ENCODE data around the gene IRF1. TPM values are rescaled to one million over a fixed set of nuclear protein-coding genes. Genes with fewer than 3 reads are reported as not detected.

Gene IRF1
- total RNA-seq, 2 donors from 2014 or later, result 107 to 156 TPM

GRCh38 chr5:132461569-132462070 is 29.0 kb downstream of the IRF1 start:
- ATAC-seq (no peak), DNase-seq (ENCODE audit: low spot score in 2 of 2) (no peak)
- H3K27ac Mint-ChIP-seq, result no peak overlapping the region
- peaks cover 10 to 12% of the 10 kb centered on the region in 2 donors for H3K36me3 Mint-ChIP-seq
- H3K9me3 Mint-ChIP-seq, result peaks cover 0 to 5% of the 10 kb centered on the region in 2 donors

GRCh38 chr5:132460846-132461568 is 29.6 kb downstream of the IRF1 start:
- peaks cover 10 to 15% of the 10 kb centered on the region in 2 donors for H3K36me3 Mint-ChIP-seq
- peak overlapping the region; percentile 6 to 85 for H3K27ac Mint-ChIP-seq
- H3K9me3 Mint-ChIP-seq, result peaks cover 0 to 5% of the 10 kb centered on the region in 2 donors
- ATAC-seq (no peak), DNase-seq (ENCODE audit: low spot score in 2 of 2) (no peak)

- peaks cover 10 to 23% of the 10 kb centered on the region in 2 donors for H3K36me3 Mint-ChIP-seq
- peak overlapping the region; percentile 6 to 85 for H3K27ac Mint-ChIP-seq
- DNase-seq (ENCODE audit: low spot score in 2 of 2) (no peak), ATAC-seq (no peak)
- H3K9me3 Mint-ChIP-seq, result peaks cover 0 to 5% of the 10 kb centered on the region in 2 donors
Observed at GRCh38 chr5:132459983-132460838, 30.4 kb downstream of the IRF1 start.

GRCh38 chr5:132459031-132459982 is 31.3 kb downstream of the IRF1 start:
- ATAC-seq, result peak in 1 of 2 donors; percentile 41
- Mint-ChIP-seq H3K36me3 (peaks cover 14 to 28% of the 10 kb centered on the region in 2 donors), H3K27ac (peak overlapping the region in 1 of 2 donors; percentile 85), H3K9me3 (peaks cover 0 to 8% of the 10 kb centered on the region in 2 donors)
- DNase-seq (ENCODE audit: low spot score in 2 of 2), result no peak

- H3K36me3 Mint-ChIP-seq, result peaks cover 19 to 34% of the 10 kb centered on the region in 2 donors
- peaks cover 0 to 10% of the 10 kb centered on the region in 2 donors for H3K9me3 Mint-ChIP-seq
- ATAC-seq, result peak; percentile 67 to 72
- H3K27ac Mint-ChIP-seq, result peak overlapping the region; percentile 39 to 85
- DNase-seq (ENCODE audit: low spot score in 2 of 2), result no peak
Observed at GRCh38 chr5:132458651-132459030, 31.9 kb downstream of the IRF1 start.

GRCh38 chr5:132458226-132458560 is 32.4 kb downstream of the IRF1 start:
- DNase-seq (ENCODE audit: low spot score in 2 of 2) (no peak), ATAC-seq (peak in 1 of 2 donors; percentile 54)
- Mint-ChIP-seq H3K27ac (peak overlapping the region; percentile 69 to 85), H3K9me3 (peaks cover 0 to 10% of the 10 kb centered on the region in 2 donors), H3K36me3 (peaks cover 24 to 36% of the 10 kb centered on the region in 2 donors)

- DNase-seq (ENCODE audit: low spot score in 2 of 2), result no peak
- H3K9me3 Mint-ChIP-seq, result peaks cover 0 to 10% of the 10 kb centered on the region in 2 donors
- peak overlapping the region; percentile 85 to 86 for H3K27ac Mint-ChIP-seq
- H3K36me3 Mint-ChIP-seq, result peaks cover 30 to 36% of the 10 kb centered on the region in 2 donors
- ATAC-seq, result peak; percentile 34 to 36
Observed at GRCh38 chr5:132457371-132458225, 33.0 kb downstream of the IRF1 start.

GRCh38 chr5:132456987-132457361 is 33.6 kb downstream of the IRF1 start:
- H3K36me3 Mint-ChIP-seq, result peaks cover 33 to 36% of the 10 kb centered on the region in 2 donors
- DNase-seq (ENCODE audit: low spot score in 2 of 2), result no peak
- peaks cover 0 to 10% of the 10 kb centered on the region in 2 donors for H3K9me3 Mint-ChIP-seq

GRCh38 chr5:132456296-132456986 is 34.1 kb downstream of the IRF1 start:
- Mint-ChIP-seq H3K36me3 (peaks cover 33 to 36% of the 10 kb centered on the region in 2 donors), H3K27ac (peak overlapping the region; percentile 85 to 86), H3K9me3 (peaks cover 0 to 10% of the 10 kb centered on the region in 2 donors)
- DNase-seq (ENCODE audit: low spot score in 2 of 2) (no peak), ATAC-seq (peak; percentile 59 to 61)

More at GRCh38 chr5:132456987-132457361, 33.6 kb downstream of the IRF1 start:
- peak overlapping the region; percentile 85 to 86 for H3K27ac Mint-ChIP-seq
- ATAC-seq, result peak; percentile 4 to 5

GRCh38 chr5:132455614-132456115 is 34.9 kb downstream of the IRF1 start:
- H3K9me3 Mint-ChIP-seq, result peaks cover 0 to 10% of the 10 kb centered on the region in 2 donors
- H3K27ac Mint-ChIP-seq, result peak overlapping the region; percentile 85 to 86
- peaks cover 28 to 30% of the 10 kb centered on the region in 2 donors for H3K36me3 Mint-ChIP-seq
- DNase-seq (ENCODE audit: low spot score in 2 of 2) (no peak), ATAC-seq (no peak)

GRCh38 chr5:132454361-132454760 is 36.2 kb downstream of the IRF1 start:
- Mint-ChIP-seq H3K36me3 (peaks cover 22 to 28% of the 10 kb centered on the region in 2 donors), H3K9me3 (peaks cover 0 to 6% of the 10 kb centered on the region in 2 donors), H3K27ac (peak overlapping the region in 1 of 2 donors; percentile 61)
- ATAC-seq (no peak), DNase-seq (ENCODE audit: low spot score in 2 of 2) (no peak)

GRCh38 chr5:132451387-132451786 is 39.2 kb downstream of the IRF1 start:
- Mint-ChIP-seq H3K36me3 (peaks cover 31 to 47% of the 10 kb centered on the region in 2 donors), H3K9me3 (peaks cover 0 to 17% of the 10 kb centered on the region in 2 donors), H3K27ac (no peak overlapping the region)
- no peak for DNase-seq (ENCODE audit: low spot score in 2 of 2)
- no peak for ATAC-seq

GRCh38 chr5:132449060-132449459 is 41.5 kb downstream of the IRF1 start:
- ATAC-seq, result no peak
- Mint-ChIP-seq H3K27ac (no peak overlapping the region), H3K9me3 (peaks cover 0 to 12% of the 10 kb centered on the region in 2 donors), H3K36me3 (peaks cover 25 to 43% of the 10 kb centered on the region in 2 donors)
- no peak for DNase-seq (ENCODE audit: low spot score in 2 of 2)

- ATAC-seq (peak in 1 of 2 donors; percentile 22), DNase-seq (ENCODE audit: low spot score in 2 of 2) (no peak)
- H3K9me3 Mint-ChIP-seq, result peaks cover 0 to 12% of the 10 kb centered on the region in 2 donors
- peak overlapping the region in 1 of 2 donors; percentile 11 for H3K27ac Mint-ChIP-seq
- peaks cover 9 to 37% of the 10 kb centered on the region in 2 donors for H3K36me3 Mint-ChIP-seq
Observed at GRCh38 chr5:132447196-132447595, 43.4 kb downstream of the IRF1 start.
